ENCODE measurements around the gene CLRN2.
"Not testable (repeated sequence)": the region's sequence is repeated elsewhere in the genome, so short reads cannot be mapped to it uniquely, and the experiment has no call there.

CLRN2 gene

GRCh38 chr4:17502756-17503155, 12.2 kb upstream of the CLRN2 start:
- no peak for DNase-seq (ENCODE audit: low read depth, low spot score)

- no peak for DNase-seq (ENCODE audit: low read depth, low spot score)
Observed at GRCh38 chr4:17504081-17504480, 10.9 kb upstream of the CLRN2 start.

- no peak for DNase-seq (ENCODE audit: low read depth, low spot score)
Observed at GRCh38 chr4:17510582-17510981, 4.4 kb upstream of the CLRN2 start.

- DNase-seq (ENCODE audit: low read depth, low spot score): no peak
Observed at GRCh38 chr4:17511051-17511450, 3.9 kb upstream of the CLRN2 start.

- DNase-seq (ENCODE audit: low read depth, low spot score): peak; percentile 3
Observed at GRCh38 chr4:17511509-17511949, 3.4 kb upstream of the CLRN2 start.

- DNase-seq (ENCODE audit: low read depth, low spot score): peak; percentile 44
Observed at GRCh38 chr4:17511950-17512795, 2.8 kb upstream of the CLRN2 start, which contains the start of gene QDPR. Gene QDPR (minus strand): TSS chr4:17512090. CDS start chr4:17512054, 36 bp downstream.

GRCh38 chr4:17512973-17513665, 1.8 kb upstream of the CLRN2 start:
- DNase-seq (ENCODE audit: low read depth, low spot score): no peak

GRCh38 chr4:17515445-17516407, 761 bp downstream of the CLRN2 start:
- DNase-seq (ENCODE audit: low read depth, low spot score): no peak

- DNase-seq (ENCODE audit: low read depth, low spot score): no peak
Observed at GRCh38 chr4:17516980-17517379, 2.0 kb downstream of the CLRN2 start.

- DNase-seq (ENCODE audit: low read depth, low spot score): no peak
Observed at GRCh38 chr4:17517664-17518063, 2.7 kb downstream of the CLRN2 start.

GRCh38 chr4:17521595-17521994, 6.6 kb downstream of the CLRN2 start:
- no peak for DNase-seq (ENCODE audit: low read depth, low spot score)

- DNase-seq (ENCODE audit: low read depth, low spot score): no peak
Observed at GRCh38 chr4:17523662-17524061, 8.7 kb downstream of the CLRN2 start.

GRCh38 chr4:17526695-17527477, 11.9 kb downstream of the CLRN2 start:
- DNase-seq (ENCODE audit: low read depth, low spot score): no peak

- DNase-seq (ENCODE audit: low read depth, low spot score): no peak
Observed at GRCh38 chr4:17528551-17529165, 13.7 kb downstream of the CLRN2 start.

- DNase-seq (ENCODE audit: low read depth, low spot score): no peak
Observed at GRCh38 chr4:17531538-17532285, 16.7 kb downstream of the CLRN2 start.

GRCh38 chr4:17534705-17535104, 19.7 kb downstream of the CLRN2 start:
- DNase-seq (ENCODE audit: low read depth, low spot score): no peak

GRCh38 chr4:17535242-17535641, 20.3 kb downstream of the CLRN2 start:
- no peak for DNase-seq (ENCODE audit: low read depth, low spot score)

GRCh38 chr4:17535906-17536305, 20.9 kb downstream of the CLRN2 start:
- no peak for DNase-seq (ENCODE audit: low read depth, low spot score)

GRCh38 chr4:17537060-17537459, 22.1 kb downstream of the CLRN2 start:
- not testable (repeated sequence) for DNase-seq (ENCODE audit: low read depth, low spot score)

GRCh38 chr4:17544205-17544604, 29.2 kb downstream of the CLRN2 start:
- DNase-seq (ENCODE audit: low read depth, low spot score): no peak

Data from activated CD4-positive, CD25-positive, alpha-beta regulatory T cell treated with anti-CD3 and anti-CD28 coated beads, Interleukin-2, amount 50 U/mL, for 16 hours (primary cell).